HepG2 (cell line): ENCODE results near the gene APOM. TPM values are rescaled to one million over a fixed set of nuclear protein-coding genes. Genes with fewer than 3 reads are reported as not detected.

Experiments used
- MLX ChIP-seq: IDR thresholded peaks from 2 replicates; pipeline ENCODE4 v1.6.1; 2016
- NCOA1 ChIP-seq: sonication (generic); formaldehyde crosslinking; IDR thresholded peaks from 2 replicates; pipeline ENCODE4 v1.9.0; 2021; ENCODE audit warnings: missing genetic modification reagents
- POGZ ChIP-seq: sonication (generic); formaldehyde crosslinking; IDR thresholded peaks from 2 replicates; pipeline ENCODE4 v1.4.0; 2020; ENCODE audit warnings: mild to moderate bottlenecking, missing genetic modification reagents
- RORA ChIP-seq: sonication (generic); formaldehyde crosslinking; IDR thresholded peaks from 2 replicates; pipeline ENCODE4 v1.5.0; 2020; ENCODE audit warnings: mild to moderate bottlenecking, missing genetic modification reagents, moderate library complexity
- SPEN ChIP-seq: sonication (generic); formaldehyde crosslinking; IDR thresholded peaks from 2 replicates; pipeline ENCODE4 v1.5.1; 2020; ENCODE audit warnings: low read depth, mild to moderate bottlenecking, missing genetic modification reagents
- ZBTB38 ChIP-seq: sonication (generic); formaldehyde crosslinking; IDR thresholded peaks from 2 replicates; pipeline ENCODE4 v1.5.1; 2020; ENCODE audit warnings: mild to moderate bottlenecking, missing genetic modification reagents
- ZFX ChIP-seq: sonication (generic); formaldehyde crosslinking; IDR thresholded peaks from 2 replicates; pipeline ENCODE4 v1.4.0; 2020; ENCODE audit warnings: mild to moderate bottlenecking, low read depth, missing genetic modification reagents, moderate library complexity
- ZNF136 ChIP-seq: sonication (generic); formaldehyde crosslinking; IDR thresholded peaks from 2 replicates; pipeline ENCODE4 v1.8.1; 2022; ENCODE audit warnings: low read depth, mild to moderate bottlenecking, moderate library complexity, missing genetic modification reagents
- ZNF331 ChIP-seq: sonication (generic); formaldehyde crosslinking; IDR thresholded peaks from 2 replicates; pipeline ENCODE4 v1.4.0; 2020; ENCODE audit warnings: missing genetic modification reagents
- ZNF547 ChIP-seq: sonication (generic); formaldehyde crosslinking; IDR thresholded peaks from 2 replicates; pipeline ENCODE4 v1.5.1; 2020; ENCODE audit warnings: mild to moderate bottlenecking, missing genetic modification reagents
- polyA plus RNA-seq, 8 experiments: library from polyadenylated mRNA; depleted of rRNA in 3 of 8; stranded (reverse) in 7 of 8; unstranded in 1 of 8; fragments of >200 nt; fragmentation: Illumina TruSeq in 4 of 8; extraction: Trizol in 4 of 8; gene quantifications; 2 replicates each; pipeline versions ENCODE4 v1.2.1 to v1.2.3, GENCODE V29; 2011 to 2016; ENCODE audit warnings: low read depth in 4 of 8, missing spikeins in 1 of 8, mixed read lengths in 1 of 8; ENCODE audit not compliant: insufficient read depth in 1 of 8
- total RNA-seq, 5 experiments: library from RNA; depleted of rRNA; stranded (reverse); fragments of >200 nt; fragmentation: Illumina TruSeq; extraction: Trizol; gene quantifications; 2 replicates each; pipeline ENCODE4 v1.2.3, GENCODE V29; 2016; ENCODE audit warnings: low read depth in 1 of 5
- TF ChIP-seq, protein P1 (sequence below): sonication (generic); formaldehyde crosslinking; IDR thresholded peaks from 2 replicates; pipeline ENCODE4 v1.4.0; 2020; ENCODE audit warnings: missing genetic modification reagents
- TF ChIP-seq, protein P2 (sequence below): sonication (generic); formaldehyde crosslinking; IDR thresholded peaks from 2 replicates; pipeline ENCODE4 v1.5.0; 2020; ENCODE audit warnings: mild to moderate bottlenecking, missing genetic modification reagents, borderline replicate concordance
- TF ChIP-seq, protein P3 (sequence below): sonication (generic); formaldehyde crosslinking; IDR thresholded peaks from 2 replicates; pipeline ENCODE4 v1.5.0; 2020; ENCODE audit warnings: mild to moderate bottlenecking, missing genetic modification reagents

APOM gene
- total and polyA plus RNA-seq, 2 of the 13 experiments (the other 11 are each of a cell fraction or from before 2014, with no cell fraction given), result 98.2 to 1,140 TPM

DNA sequence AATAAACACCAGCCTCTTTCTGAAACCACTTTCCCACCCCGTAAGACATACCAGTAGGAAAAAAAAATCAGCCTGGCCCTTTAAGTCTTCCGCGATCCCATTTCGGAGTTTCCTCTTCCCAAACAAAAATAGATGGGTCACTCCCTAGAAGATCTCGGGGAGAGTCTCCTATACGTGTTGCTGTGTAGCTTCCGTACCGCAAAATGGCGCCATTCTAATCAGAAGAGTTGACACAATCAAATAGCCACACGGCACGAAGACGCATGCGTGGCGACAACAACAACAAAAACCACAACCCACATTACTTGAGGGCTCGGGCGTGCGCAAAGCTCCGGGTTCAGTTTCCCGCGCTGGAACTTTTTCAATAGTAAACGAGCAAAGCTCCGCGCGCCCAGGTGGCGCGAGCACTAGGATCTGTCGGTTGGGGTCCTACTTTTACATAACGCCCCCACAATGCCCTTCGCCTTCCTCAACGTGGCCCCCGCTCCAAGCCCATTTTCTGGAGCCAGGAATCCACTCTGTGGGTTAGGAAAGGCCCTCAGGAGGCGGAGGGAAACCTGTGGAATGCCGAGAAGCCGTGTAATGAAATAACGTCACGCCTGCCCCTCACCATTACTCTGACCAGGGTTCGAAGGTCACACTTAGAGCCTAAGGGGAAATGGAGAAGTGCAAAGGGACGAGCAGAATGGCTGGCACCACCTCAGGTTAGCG lies 9.3 kb downstream of the APOM start, which contains the start of gene GPANK1 (continued):
- TF ChIP-seq POGZ (no peak; the same call in 1 of the 2 replicates), RORA (CRISPR knock-in tag) (no peak), ZNF136 (CRISPR knock-in tag) (peak; percentile 81), ZNF331 (CRISPR knock-in tag) (0 out of 2 replicates have a peak, but pooled peaks have one; percentile 66), MLX (CRISPR knock-in tag) (peak; percentile 43; the same call in 1 of the 2 replicates), ZFX (CRISPR knock-in tag) (no peak; the same call in 1 of the 2 replicates), ZNF547 (CRISPR knock-in tag) (peak; percentile 88), NCOA1 (CRISPR knock-in tag) (peak; percentile 50; the same call in 1 of the 2 replicates), ZBTB38 (peak; percentile 35; the same call in 1 of the 2 replicates), SPEN (CRISPR knock-in tag) (peak; percentile 73)
- TF ChIP-seq, protein P1, sequence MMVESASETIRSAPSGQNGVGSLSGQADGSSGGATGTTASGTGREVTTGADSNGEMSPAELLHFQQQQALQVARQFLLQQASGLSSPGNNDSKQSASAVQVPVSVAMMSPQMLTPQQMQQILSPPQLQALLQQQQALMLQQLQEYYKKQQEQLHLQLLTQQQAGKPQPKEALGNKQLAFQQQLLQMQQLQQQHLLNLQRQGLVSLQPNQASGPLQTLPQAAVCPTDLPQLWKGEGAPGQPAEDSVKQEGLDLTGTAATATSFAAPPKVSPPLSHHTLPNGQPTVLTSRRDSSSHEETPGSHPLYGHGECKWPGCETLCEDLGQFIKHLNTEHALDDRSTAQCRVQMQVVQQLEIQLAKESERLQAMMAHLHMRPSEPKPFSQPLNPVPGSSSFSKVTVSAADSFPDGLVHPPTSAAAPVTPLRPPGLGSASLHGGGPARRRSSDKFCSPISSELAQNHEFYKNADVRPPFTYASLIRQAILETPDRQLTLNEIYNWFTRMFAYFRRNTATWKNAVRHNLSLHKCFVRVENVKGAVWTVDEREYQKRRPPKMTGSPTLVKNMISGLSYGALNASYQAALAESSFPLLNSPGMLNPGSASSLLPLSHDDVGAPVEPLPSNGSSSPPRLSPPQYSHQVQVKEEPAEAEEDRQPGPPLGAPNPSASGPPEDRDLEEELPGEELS (CRISPR knock-in tag), result peak; percentile 67; the same call in 1 of the 2 replicates
- TF ChIP-seq, protein P2, sequence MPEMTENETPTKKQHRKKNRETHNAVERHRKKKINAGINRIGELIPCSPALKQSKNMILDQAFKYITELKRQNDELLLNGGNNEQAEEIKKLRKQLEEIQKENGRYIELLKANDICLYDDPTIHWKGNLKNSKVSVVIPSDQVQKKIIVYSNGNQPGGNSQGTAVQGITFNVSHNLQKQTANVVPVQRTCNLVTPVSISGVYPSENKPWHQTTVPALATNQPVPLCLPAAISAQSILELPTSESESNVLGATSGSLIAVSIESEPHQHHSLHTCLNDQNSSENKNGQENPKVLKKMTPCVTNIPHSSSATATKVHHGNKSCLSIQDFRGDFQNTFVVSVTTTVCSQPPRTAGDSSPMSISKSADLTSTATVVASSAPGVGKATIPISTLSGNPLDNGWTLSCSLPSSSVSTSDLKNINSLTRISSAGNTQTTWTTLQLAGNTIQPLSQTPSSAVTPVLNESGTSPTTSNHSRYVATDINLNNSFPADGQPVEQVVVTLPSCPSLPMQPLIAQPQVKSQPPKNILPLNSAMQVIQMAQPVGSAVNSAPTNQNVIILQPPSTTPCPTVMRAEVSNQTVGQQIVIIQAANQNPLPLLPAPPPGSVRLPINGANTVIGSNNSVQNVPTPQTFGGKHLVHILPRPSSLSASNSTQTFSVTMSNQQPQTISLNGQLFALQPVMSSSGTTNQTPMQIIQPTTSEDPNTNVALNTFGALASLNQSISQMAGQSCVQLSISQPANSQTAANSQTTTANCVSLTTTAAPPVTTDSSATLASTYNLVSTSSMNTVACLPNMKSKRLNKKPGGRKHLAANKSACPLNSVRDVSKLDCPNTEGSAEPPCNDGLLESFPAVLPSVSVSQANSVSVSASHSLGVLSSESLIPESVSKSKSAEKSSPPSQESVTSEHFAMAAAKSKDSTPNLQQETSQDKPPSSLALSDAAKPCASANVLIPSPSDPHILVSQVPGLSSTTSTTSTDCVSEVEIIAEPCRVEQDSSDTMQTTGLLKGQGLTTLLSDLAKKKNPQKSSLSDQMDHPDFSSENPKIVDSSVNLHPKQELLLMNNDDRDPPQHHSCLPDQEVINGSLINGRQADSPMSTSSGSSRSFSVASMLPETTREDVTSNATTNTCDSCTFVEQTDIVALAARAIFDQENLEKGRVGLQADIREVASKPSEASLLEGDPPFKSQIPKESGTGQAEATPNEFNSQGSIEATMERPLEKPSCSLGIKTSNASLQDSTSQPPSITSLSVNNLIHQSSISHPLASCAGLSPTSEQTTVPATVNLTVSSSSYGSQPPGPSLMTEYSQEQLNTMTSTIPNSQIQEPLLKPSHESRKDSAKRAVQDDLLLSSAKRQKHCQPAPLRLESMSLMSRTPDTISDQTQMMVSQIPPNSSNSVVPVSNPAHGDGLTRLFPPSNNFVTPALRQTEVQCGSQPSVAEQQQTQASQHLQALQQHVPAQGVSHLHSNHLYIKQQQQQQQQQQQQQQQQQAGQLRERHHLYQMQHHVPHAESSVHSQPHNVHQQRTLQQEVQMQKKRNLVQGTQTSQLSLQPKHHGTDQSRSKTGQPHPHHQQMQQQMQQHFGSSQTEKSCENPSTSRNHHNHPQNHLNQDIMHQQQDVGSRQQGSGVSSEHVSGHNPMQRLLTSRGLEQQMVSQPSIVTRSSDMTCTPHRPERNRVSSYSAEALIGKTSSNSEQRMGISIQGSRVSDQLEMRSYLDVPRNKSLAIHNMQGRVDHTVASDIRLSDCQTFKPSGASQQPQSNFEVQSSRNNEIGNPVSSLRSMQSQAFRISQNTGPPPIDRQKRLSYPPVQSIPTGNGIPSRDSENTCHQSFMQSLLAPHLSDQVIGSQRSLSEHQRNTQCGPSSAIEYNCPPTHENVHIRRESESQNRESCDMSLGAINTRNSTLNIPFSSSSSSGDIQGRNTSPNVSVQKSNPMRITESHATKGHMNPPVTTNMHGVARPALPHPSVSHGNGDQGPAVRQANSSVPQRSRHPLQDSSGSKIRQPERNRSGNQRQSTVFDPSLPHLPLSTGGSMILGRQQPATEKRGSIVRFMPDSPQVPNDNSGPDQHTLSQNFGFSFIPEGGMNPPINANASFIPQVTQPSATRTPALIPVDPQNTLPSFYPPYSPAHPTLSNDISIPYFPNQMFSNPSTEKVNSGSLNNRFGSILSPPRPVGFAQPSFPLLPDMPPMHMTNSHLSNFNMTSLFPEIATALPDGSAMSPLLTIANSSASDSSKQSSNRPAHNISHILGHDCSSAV (CRISPR knock-in tag), result peak; percentile 74; the same call in 1 of the 2 replicates
- TF ChIP-seq, protein P3, sequence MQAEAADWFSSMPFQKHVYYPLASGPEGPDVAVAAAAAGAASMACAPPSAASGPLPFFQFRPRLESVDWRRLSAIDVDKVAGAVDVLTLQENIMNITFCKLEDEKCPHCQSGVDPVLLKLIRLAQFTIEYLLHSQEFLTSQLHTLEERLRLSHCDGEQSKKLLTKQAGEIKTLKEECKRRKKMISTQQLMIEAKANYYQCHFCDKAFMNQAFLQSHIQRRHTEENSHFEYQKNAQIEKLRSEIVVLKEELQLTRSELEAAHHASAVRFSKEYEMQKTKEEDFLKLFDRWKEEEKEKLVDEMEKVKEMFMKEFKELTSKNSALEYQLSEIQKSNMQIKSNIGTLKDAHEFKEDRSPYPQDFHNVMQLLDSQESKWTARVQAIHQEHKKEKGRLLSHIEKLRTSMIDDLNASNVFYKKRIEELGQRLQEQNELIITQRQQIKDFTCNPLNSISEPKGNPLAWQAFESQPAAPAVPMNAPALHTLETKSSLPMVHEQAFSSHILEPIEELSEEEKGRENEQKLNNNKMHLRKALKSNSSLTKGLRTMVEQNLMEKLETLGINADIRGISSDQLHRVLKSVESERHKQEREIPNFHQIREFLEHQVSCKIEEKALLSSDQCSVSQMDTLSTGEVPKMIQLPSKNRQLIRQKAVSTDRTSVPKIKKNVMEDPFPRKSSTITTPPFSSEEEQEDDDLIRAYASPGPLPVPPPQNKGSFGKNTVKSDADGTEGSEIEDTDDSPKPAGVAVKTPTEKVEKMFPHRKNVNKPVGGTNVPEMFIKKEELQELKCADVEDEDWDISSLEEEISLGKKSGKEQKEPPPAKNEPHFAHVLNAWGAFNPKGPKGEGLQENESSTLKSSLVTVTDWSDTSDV (CRISPR knock-in tag), result no peak
